T47D (cell line): ENCODE data around the gene RLBP1.

Experiments
- DNase-seq, 2 experiments: peaks; one replicate each; pipeline versions ENCODE4 v3.0.0 to v3.0.0-alpha.2; 2011 to 2012; ENCODE audit warnings: low read depth in 1 of 2, low spot score in 1 of 2
- JUND ChIP-seq: IDR thresholded peaks from 2 replicates; pipeline ENCODE4 v1.6.1; 2012; ENCODE audit warnings: low read depth
- in situ Hi-C: cut with HindIII; loops from 2 replicates; pipeline ENCODE4 v1.10.0; 2016; ENCODE audit warnings: low sequenced_read_pairs, low pct_unique_long_range_greater_than_20kb

RLBP1 gene

GRCh38 chr15:89225588-89225987, 4.2 kb upstream of the RLBP1 start:
- in situ Hi-C loops: no loop called here
- TF ChIP-seq JUND: no peak

DNA sequence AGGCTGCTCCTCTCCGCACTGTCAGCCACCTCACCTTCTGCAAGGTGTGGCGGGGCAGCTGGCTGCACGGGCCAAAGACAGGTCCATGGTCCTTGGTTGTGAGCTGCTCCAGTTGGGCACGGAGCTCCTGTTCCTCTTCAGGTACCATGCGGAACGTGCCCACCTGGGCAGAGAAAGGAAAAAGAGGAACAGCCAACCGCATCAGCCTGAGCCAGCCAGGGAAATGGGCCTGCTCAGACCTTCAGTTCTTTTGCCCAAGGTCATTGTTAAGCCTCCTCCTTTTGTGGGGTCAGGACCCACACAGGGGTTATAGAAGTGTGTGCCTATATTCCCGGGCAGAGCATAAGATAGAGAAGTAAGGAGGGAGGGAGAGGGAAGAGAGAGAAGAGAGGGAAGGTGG, 2.8 kb downstream of the RLBP1 start:
- in situ Hi-C loops: no loop called here
- no peak for TF ChIP-seq JUND

More at GRCh38 chr15:89225588-89225987, 4.2 kb upstream of the RLBP1 start:
- DNase-seq: no peak

GRCh38 chr15:89217686-89218376, 3.5 kb downstream of the RLBP1 start:
- in situ Hi-C loops: no loop called here
- DNase-seq: no peak
- no peak for TF ChIP-seq JUND

More for the DNA sequence above, 2.8 kb downstream of the RLBP1 start:
- DNase-seq: no peak

GRCh38 chr15:89217031-89217430, 4.3 kb downstream of the RLBP1 start:
- TF ChIP-seq JUND: no peak
- DNase-seq: no peak
- in situ Hi-C loops: no loop called here

DNA sequence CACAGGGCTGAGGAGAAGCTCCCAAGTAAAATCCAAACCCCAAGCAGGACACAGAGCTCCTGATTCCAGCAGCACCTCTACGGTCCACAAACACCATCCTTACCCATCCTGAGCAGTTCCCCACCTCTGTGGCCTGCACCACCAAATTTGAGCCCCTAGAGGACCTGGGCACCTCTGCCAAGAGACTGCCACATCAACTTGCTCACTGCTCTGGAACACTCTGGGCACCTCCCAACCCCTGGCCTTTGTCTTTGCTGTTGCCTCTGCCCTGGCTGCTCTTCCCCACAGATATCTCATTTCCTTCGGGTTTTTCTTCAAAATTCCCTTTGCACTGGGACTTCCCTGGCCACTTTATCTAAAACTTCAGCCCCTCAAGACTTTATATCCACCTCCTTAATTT, 5.8 kb downstream of the RLBP1 start:
- in situ Hi-C loops: no loop called here
- TF ChIP-seq JUND: no peak
- no peak for DNase-seq

DNA sequence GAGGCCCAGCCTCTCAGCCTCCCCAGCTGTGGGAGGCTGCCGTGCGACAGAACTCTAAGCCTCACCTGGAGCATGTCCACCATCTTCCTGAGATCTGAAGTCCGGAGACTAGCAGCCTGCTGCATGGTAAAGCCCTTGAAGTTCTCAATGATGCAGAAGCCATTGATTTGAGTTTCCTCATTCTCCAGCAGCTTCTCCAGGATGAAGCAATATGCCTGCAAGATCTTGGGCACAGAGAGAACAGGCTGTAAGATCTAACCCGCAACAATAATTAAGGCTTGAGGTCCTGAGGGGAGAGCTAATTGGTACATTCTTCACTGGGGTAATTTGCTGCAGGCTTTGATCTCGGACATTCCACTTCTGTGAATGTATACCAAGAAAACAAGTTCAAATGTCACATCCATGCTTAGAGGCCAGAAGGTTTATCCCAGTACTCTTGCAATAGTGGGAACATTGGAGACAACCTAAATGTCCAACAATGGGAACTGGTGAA, 9.7 kb downstream of the RLBP1 start:
- TF ChIP-seq JUND: no peak
- in situ Hi-C loops: no loop called here
- DNase-seq: no peak

GRCh38 chr15:89209057-89209456, 12.3 kb downstream of the RLBP1 start:
- in situ Hi-C loops: no loop called here
- DNase-seq: no peak
- TF ChIP-seq JUND: no peak

GRCh38 chr15:89208256-89208655, 13.1 kb downstream of the RLBP1 start:
- in situ Hi-C loops: no loop called here
- DNase-seq: no peak
- TF ChIP-seq JUND: no peak

DNA sequence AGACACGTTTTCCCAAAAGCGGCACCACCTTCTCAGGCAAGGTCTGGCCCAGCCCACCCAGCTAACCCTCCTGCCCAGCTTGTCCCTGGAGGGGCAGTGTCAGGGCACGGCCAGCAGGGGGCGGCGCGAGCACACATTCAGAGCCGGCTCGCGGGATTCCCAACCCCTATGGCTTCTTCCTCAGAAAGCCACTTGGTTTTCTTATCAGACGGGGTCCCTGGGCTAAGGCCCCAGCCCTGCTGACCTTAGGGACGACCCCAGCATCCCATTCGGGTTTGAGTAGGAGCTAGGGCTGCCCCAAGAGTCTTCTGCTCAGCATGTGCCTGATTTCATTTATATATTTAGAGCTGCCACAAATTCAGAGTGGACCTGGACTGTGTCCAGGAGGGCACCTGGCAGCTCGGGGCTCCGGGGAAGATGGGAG, 14.5 kb downstream of the RLBP1 start:
- DNase-seq: peak; percentile 72 to 79
- TF ChIP-seq JUND: no peak
- in situ Hi-C loops: no loop called here

DNA sequence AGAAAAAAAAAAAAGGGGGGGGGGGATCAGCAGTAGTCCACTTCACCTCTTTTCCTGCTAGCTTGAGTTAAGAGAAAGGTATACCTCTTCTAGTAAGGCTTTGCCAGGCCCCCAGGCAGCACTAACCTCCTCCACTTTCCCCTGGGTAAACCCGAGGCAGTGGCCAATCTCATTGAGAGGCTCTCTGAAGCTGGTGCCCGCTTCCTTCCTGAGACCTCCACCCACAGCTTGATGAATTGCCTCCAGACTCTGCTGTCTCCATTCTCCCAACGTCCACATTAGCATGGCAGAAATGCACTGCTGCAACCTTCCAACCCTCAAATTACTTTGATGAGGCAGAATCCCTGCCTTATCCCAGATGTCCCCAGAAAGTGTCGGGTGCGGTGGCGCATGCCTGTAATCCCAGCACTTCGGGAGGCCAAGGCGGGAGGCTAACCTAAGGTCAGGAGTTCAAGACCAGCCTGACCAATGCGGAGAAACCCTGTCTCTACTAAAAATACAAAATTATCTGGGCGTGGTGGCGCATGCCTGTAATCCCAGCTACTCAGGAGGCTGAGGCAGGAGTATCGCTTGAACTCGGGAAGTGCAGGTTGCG, 15.3 kb downstream of the RLBP1 start:
- in situ Hi-C loops: no loop called here
- TF ChIP-seq JUND: no peak
- DNase-seq: no peak

GRCh38 chr15:89203705-89204273, 17.6 kb downstream of the RLBP1 start:
- peak in 1 of 2 experiments; percentile 19 for DNase-seq
- no peak for TF ChIP-seq JUND
- in situ Hi-C loops: no loop called here

- in situ Hi-C loops: no loop called here
- no peak for DNase-seq
- no peak for TF ChIP-seq JUND
Observed at GRCh38 chr15:89201465-89202005, 19.8 kb downstream of the RLBP1 start.

- DNase-seq: no peak
- no peak for TF ChIP-seq JUND
- in situ Hi-C loops: no loop called here
Observed at GRCh38 chr15:89200182-89200581, 21.2 kb downstream of the RLBP1 start.
